WI38 (cell line): Measurements from ENCODE around the gene CNTN5.
"Not testable (repeated sequence)": the region's sequence is repeated elsewhere in the genome, so short reads cannot be mapped to it uniquely, and the experiment has no call there.

Experiments used
- H3K4me3 ChIP-seq: 2 replicates; pipeline ENCODE4 v1.5.1; 2011; ENCODE audit warnings: low read depth, mild to moderate bottlenecking, control low read depth, low read length
- CTCF ChIP-seq: IDR thresholded peaks from 2 replicates; pipeline ENCODE4 v1.5.1; 2012; ENCODE audit warnings: low read depth, mild to moderate bottlenecking, control low read depth, low read length

CNTN5 gene

GRCh38 chr11:99117603-99118002 lies 96.9 kb downstream of the CNTN5 start:
- no peak for TF ChIP-seq CTCF
- no peak overlapping the region for H3K4me3 ChIP-seq

- not testable (repeated sequence) for H3K4me3 ChIP-seq
These were observed 113.1 kb downstream of the CNTN5 start for GRCh38 chr11:99133862-99134261.

- no peak overlapping the region for H3K4me3 ChIP-seq
- TF ChIP-seq CTCF: no peak
These were observed 114.8 kb downstream of the CNTN5 start for GRCh38 chr11:99135508-99135907.

- H3K4me3 ChIP-seq: no peak overlapping the region
- no peak for TF ChIP-seq CTCF
These were observed 121.5 kb downstream of the CNTN5 start for GRCh38 chr11:99142237-99142636.

GRCh38 chr11:99148352-99148751 lies 127.6 kb downstream of the CNTN5 start:
- no peak for TF ChIP-seq CTCF
- no peak overlapping the region for H3K4me3 ChIP-seq

GRCh38 chr11:99154277-99154676 lies 133.5 kb downstream of the CNTN5 start:
- no peak overlapping the region for H3K4me3 ChIP-seq

GRCh38 chr11:99160447-99160846 lies 139.7 kb downstream of the CNTN5 start:
- TF ChIP-seq CTCF: no peak
- no peak overlapping the region for H3K4me3 ChIP-seq

More at GRCh38 chr11:99154277-99154676, 133.5 kb downstream of the CNTN5 start:
- no peak for TF ChIP-seq CTCF

GRCh38 chr11:99162819-99163218 lies 142.1 kb downstream of the CNTN5 start:
- no peak for TF ChIP-seq CTCF
- H3K4me3 ChIP-seq: no peak overlapping the region
